ENCODE measurements around the gene ATAD2B. TPM values are rescaled to one million over a fixed set of nuclear protein-coding genes. Genes with fewer than 3 reads are reported as not detected.

ATAD2B gene
- total RNA-seq, 4 donors from 2014 or later, result 7.3 to 18.1 (median 7.7) TPM

- in situ Hi-C loops (cut with MboI; ENCODE audit: low sequenced_read_pairs in 4 of 4), result loop anchor here in 2 of 4 donors (5.0 to 25.0 kb wide), 3 partner anchors 111 to 158 kb away; partner anchors contain the start of genes FKBP1B (in 1 of the 2), SF3B6 (in 1 of the 2), TP53I3 (in 1 of the 2) and WDCP (in 1 of the 2)
- intact Hi-C loops (cut with DNase I; ENCODE audit: low total_unique reads), result loop anchor here (1.0 to 10.0 kb wide), 4 partner anchors 14 to 428 kb away; partner anchors contain the start of genes SF3B6, UBXN2A and WDCP
- no peak for TF ChIP-seq POLR2A (IDR thresholded peaks at IDR 0.05)
- TF ChIP-seq, protein P1, sequence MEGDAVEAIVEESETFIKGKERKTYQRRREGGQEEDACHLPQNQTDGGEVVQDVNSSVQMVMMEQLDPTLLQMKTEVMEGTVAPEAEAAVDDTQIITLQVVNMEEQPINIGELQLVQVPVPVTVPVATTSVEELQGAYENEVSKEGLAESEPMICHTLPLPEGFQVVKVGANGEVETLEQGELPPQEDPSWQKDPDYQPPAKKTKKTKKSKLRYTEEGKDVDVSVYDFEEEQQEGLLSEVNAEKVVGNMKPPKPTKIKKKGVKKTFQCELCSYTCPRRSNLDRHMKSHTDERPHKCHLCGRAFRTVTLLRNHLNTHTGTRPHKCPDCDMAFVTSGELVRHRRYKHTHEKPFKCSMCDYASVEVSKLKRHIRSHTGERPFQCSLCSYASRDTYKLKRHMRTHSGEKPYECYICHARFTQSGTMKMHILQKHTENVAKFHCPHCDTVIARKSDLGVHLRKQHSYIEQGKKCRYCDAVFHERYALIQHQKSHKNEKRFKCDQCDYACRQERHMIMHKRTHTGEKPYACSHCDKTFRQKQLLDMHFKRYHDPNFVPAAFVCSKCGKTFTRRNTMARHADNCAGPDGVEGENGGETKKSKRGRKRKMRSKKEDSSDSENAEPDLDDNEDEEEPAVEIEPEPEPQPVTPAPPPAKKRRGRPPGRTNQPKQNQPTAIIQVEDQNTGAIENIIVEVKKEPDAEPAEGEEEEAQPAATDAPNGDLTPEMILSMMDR (IDR thresholded peaks at IDR 0.05 in 4 of 5, conservative IDR thresholded peaks at IDR 0.05 in 1 of 5), result no peak
Measured at GRCh38 chr2:23926290-23926749, 603 bp downstream of the ATAD2B start.

GRCh38 chr2:23925702-23926289 lies 1.1 kb downstream of the ATAD2B start:
- Histone ChIP-seq H3K27ac (peak overlapping the region; percentile 92 to 94 (median 94)), H3K27me3 (no peaks in the 10 kb centered on the region), H3K4me1 (peaks cover 33 to 35% of the 10 kb centered on the region in 2 donors), H3K36me3 (peaks cover 0 to 4% of the 10 kb centered on the region in 2 donors), H3K4me3 (peak overlapping the region; percentile 81 to 93 (median 88)), H3K9me3 (no peaks in the 10 kb centered on the region)
- ATAC-seq, result peak; percentile 57 to 65
- DNase-seq, result peak; percentile 29 to 73
- in situ Hi-C loops (cut with MboI; ENCODE audit: low sequenced_read_pairs in 4 of 4), result loop anchor here in 2 of 4 donors (5.0 to 25.0 kb wide), 3 partner anchors 112 to 159 kb away; partner anchors contain the start of genes FKBP1B (in 1 of the 2), SF3B6 (in 1 of the 2), TP53I3 (in 1 of the 2) and WDCP (in 1 of the 2)
- peak; percentile 44 to 71 for TF ChIP-seq POLR2A (IDR thresholded peaks at IDR 0.05)
- TF ChIP-seq, protein P1 (IDR thresholded peaks at IDR 0.05 in 4 of 5, conservative IDR thresholded peaks at IDR 0.05 in 1 of 5), result no peak
- intact Hi-C loops (cut with DNase I; ENCODE audit: low total_unique reads), result loop anchor here (1.0 to 10.0 kb wide), 4 partner anchors 15 to 429 kb away; partner anchors contain the start of genes SF3B6, UBXN2A and WDCP

More at GRCh38 chr2:23926290-23926749, 603 bp downstream of the ATAD2B start:
- Histone ChIP-seq H3K27me3 (no peaks in the 10 kb centered on the region), H3K27ac (peak overlapping the region; percentile 92 to 94 (median 94)), H3K4me3 (peak overlapping the region; percentile 81 to 93 (median 88)), H3K4me1 (peaks cover 31 to 32% of the 10 kb centered on the region in 2 donors), H3K9me3 (no peaks in the 10 kb centered on the region), H3K36me3 (peaks cover 0 to 9% of the 10 kb centered on the region in 2 donors)
- ATAC-seq, result peak; percentile 37 to 45
- DNase-seq, result peak in 1 of 2 donors; percentile 26

- DNase-seq (no peak), ATAC-seq (no peak)
- Histone ChIP-seq H3K4me1 (peaks cover 33 to 35% of the 10 kb centered on the region in 2 donors), H3K36me3 (no peaks in the 10 kb centered on the region), H3K27me3 (no peaks in the 10 kb centered on the region), H3K4me3 (peak overlapping the region; percentile 81 to 93 (median 88)), H3K27ac (peak overlapping the region; percentile 92 to 94 (median 94)), H3K9me3 (no peaks in the 10 kb centered on the region)
- no peak for TF ChIP-seq POLR2A (IDR thresholded peaks at IDR 0.05)
- TF ChIP-seq, protein P1 (IDR thresholded peaks at IDR 0.05 in 4 of 5, conservative IDR thresholded peaks at IDR 0.05 in 1 of 5), result no peak
- intact Hi-C loops (cut with DNase I; ENCODE audit: low total_unique reads) (loop anchor here (10.0 kb wide), 1 partner anchor 430 kb away; no protein-coding TSS in a partner anchor), in situ Hi-C loops (cut with MboI; ENCODE audit: low sequenced_read_pairs in 4 of 4) (loop anchor here in 2 of 4 donors (5.0 to 25.0 kb wide), 3 partner anchors 113 to 160 kb away; partner anchors contain the start of genes FKBP1B (in 1 of the 2), SF3B6 (in 1 of the 2), TP53I3 (in 1 of the 2) and WDCP (in 1 of the 2))
Measured at GRCh38 chr2:23924589-23925359, 2.1 kb downstream of the ATAD2B start.

DNA sequence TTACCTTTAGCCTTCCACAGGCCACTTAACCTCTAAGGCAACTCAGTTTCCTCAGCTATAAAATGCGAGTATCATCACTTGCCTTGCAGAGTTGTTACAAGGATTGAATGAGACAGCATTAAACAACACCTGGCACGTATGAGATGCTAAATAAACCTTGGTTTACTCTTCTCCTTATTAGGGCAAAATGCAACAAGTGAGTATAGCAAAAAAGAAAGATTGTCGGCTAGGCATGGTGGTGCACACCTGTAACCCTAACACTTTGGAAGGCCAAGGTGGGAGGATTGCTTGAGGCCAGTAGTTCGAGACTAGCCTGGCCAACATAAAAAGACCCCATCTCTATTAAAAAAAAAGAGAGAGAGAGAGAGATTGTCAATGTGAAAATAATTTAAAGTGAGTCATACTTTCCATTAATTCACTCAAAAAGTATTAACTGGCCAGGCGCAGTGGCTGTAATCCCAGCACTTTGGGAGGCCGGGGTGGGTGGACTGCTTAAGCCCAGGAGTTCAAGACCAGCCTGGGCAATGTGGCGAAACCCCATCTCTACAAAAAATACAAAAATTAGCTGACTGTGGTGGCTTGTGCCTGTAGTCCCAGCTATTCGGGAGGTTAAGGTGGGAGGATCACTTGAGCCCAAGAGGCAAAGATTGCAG lies 8.0 kb downstream of the ATAD2B start:
- intact Hi-C loops (cut with DNase I; ENCODE audit: low total_unique reads) (no loop called here), in situ Hi-C loops (cut with MboI; ENCODE audit: low sequenced_read_pairs in 4 of 4) (no loop called here)
- DNase-seq (no peak), ATAC-seq (no peak)
- Histone ChIP-seq H3K27ac (no peak overlapping the region), H3K36me3 (no peaks in the 10 kb centered on the region), H3K4me3 (no peak overlapping the region), H3K27me3 (no peaks in the 10 kb centered on the region), H3K9me3 (no peaks in the 10 kb centered on the region), H3K4me1 (peaks cover 18 to 30% of the 10 kb centered on the region in 2 donors)
- TF ChIP-seq, protein P1 (IDR thresholded peaks at IDR 0.05 in 4 of 5, conservative IDR thresholded peaks at IDR 0.05 in 1 of 5), result no peak
- TF ChIP-seq POLR2A (IDR thresholded peaks at IDR 0.05), result no peak

Measured in gastrocnemius medialis (tissue), 4 donors.